ENCODE measurements around the gene TANGO6.

The TANGO6 gene

DNA sequence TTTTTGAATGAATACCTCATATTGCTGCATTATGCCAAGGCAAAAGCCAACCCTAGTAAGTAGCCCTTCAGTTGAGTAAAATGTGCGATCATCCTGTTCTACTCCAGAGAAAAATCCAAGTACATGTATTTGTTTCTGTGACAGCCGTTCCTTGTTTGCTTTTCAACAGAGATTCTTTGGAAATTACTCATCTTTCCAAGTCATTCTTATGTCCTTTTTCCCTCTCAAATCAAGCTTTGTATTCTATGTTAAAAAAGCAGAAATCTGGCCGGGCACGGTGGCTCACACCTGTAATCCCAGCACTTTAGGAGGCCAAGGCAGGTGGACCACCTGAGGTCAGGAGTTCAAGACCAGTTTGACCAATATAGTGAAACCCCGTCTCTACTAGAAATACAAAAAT, 149.2 kb downstream of the TANGO6 start:
- no peaks in the 10 kb centered on the region for H3K79me2 ChIP-seq
- H3K27me3 ChIP-seq (ENCODE audit: control insufficient read depth, insufficient read depth, low read length), result no peaks in the 10 kb centered on the region
- no peak overlapping the region for H3K9ac ChIP-seq
- no peaks in the 10 kb centered on the region for H3K9me3 ChIP-seq (ENCODE audit: control insufficient read depth, low read length)
- H3K4me1 ChIP-seq, result peaks cover 5% of the 10 kb centered on the region
- H2AFZ ChIP-seq, result no peak overlapping the region
- no peak overlapping the region for H3K27ac ChIP-seq
- no peak for TF ChIP-seq CTCF (IDR thresholded peaks at IDR 0.05)
- no peaks in the 10 kb centered on the region for H3K36me3 ChIP-seq (ENCODE audit: control insufficient read depth, insufficient read depth, low read length)
- H3K4me3 ChIP-seq (ENCODE audit: low read depth, low read length), result no peak overlapping the region
- H3K4me2 ChIP-seq (ENCODE audit: low read length), result no peak overlapping the region

GRCh38 chr16:68993456-68993855, 150.1 kb downstream of the TANGO6 start:
- H3K27me3 ChIP-seq (ENCODE audit: control insufficient read depth, insufficient read depth, low read length), result no peaks in the 10 kb centered on the region
- no peaks in the 10 kb centered on the region for H3K9me3 ChIP-seq (ENCODE audit: control insufficient read depth, low read length)
- no peak overlapping the region for H3K4me2 ChIP-seq (ENCODE audit: low read length)
- no peaks in the 10 kb centered on the region for H3K79me2 ChIP-seq
- no peaks in the 10 kb centered on the region for H3K36me3 ChIP-seq (ENCODE audit: control insufficient read depth, insufficient read depth, low read length)
- no peak for TF ChIP-seq CTCF (IDR thresholded peaks at IDR 0.05)
- no peak overlapping the region for H3K27ac ChIP-seq
- H3K9ac ChIP-seq, result no peak overlapping the region
- H3K4me3 ChIP-seq (ENCODE audit: low read depth, low read length), result no peak overlapping the region
- H2AFZ ChIP-seq, result no peak overlapping the region
- H3K4me1 ChIP-seq, result peaks cover 5% of the 10 kb centered on the region

GRCh38 chr16:68993885-68994284, 150.6 kb downstream of the TANGO6 start:
- TF ChIP-seq CTCF (IDR thresholded peaks at IDR 0.05), result no peak
- Histone ChIP-seq H3K79me2 (no peaks in the 10 kb centered on the region), H3K9ac (no peak overlapping the region), H3K27ac (no peak overlapping the region), H3K36me3 (ENCODE audit: control insufficient read depth, insufficient read depth, low read length) (no peaks in the 10 kb centered on the region), H3K4me2 (ENCODE audit: low read length) (no peak overlapping the region), H3K9me3 (ENCODE audit: control insufficient read depth, low read length) (no peaks in the 10 kb centered on the region), H3K27me3 (ENCODE audit: control insufficient read depth, insufficient read depth, low read length) (no peaks in the 10 kb centered on the region), H3K4me1 (peaks cover 5% of the 10 kb centered on the region), H3K4me3 (ENCODE audit: low read depth, low read length) (no peak overlapping the region), H2AFZ (no peak overlapping the region)

GRCh38 chr16:68994324-68994723, 151.0 kb downstream of the TANGO6 start:
- TF ChIP-seq CTCF (IDR thresholded peaks at IDR 0.05), result no peak
- Histone ChIP-seq H3K9me3 (ENCODE audit: control insufficient read depth, low read length) (no peaks in the 10 kb centered on the region), H3K27ac (no peak overlapping the region), H3K79me2 (no peaks in the 10 kb centered on the region), H3K27me3 (ENCODE audit: control insufficient read depth, insufficient read depth, low read length) (no peaks in the 10 kb centered on the region), H3K9ac (no peak overlapping the region), H3K36me3 (ENCODE audit: control insufficient read depth, insufficient read depth, low read length) (no peaks in the 10 kb centered on the region), H3K4me2 (ENCODE audit: low read length) (no peak overlapping the region), H3K4me3 (ENCODE audit: low read depth, low read length) (no peak overlapping the region), H3K4me1 (peaks cover 5% of the 10 kb centered on the region), H2AFZ (no peak overlapping the region)

- no peak overlapping the region for H3K27ac ChIP-seq
- peaks cover under 1% of the 10 kb centered on the region for H3K4me1 ChIP-seq
- no peaks in the 10 kb centered on the region for H3K9me3 ChIP-seq (ENCODE audit: control insufficient read depth, low read length)
- no peak for TF ChIP-seq CTCF (IDR thresholded peaks at IDR 0.05)
- H3K9ac ChIP-seq, result no peak overlapping the region
- no peaks in the 10 kb centered on the region for H3K79me2 ChIP-seq
- H3K36me3 ChIP-seq (ENCODE audit: control insufficient read depth, insufficient read depth, low read length), result no peaks in the 10 kb centered on the region
- H3K4me2 ChIP-seq (ENCODE audit: low read length), result no peak overlapping the region
- H2AFZ ChIP-seq, result no peak overlapping the region
- H3K27me3 ChIP-seq (ENCODE audit: control insufficient read depth, insufficient read depth, low read length), result no peaks in the 10 kb centered on the region
- H3K4me3 ChIP-seq (ENCODE audit: low read depth, low read length), result no peak overlapping the region
These were observed 151.7 kb downstream of the TANGO6 start for GRCh38 chr16:68995011-68995504.
